Endodermal cell (in vitro differentiated cells): ENCODE measurements around the gene AFF1. TPM values are rescaled to one million over a fixed set of nuclear protein-coding genes. Genes with fewer than 3 reads are reported as not detected.

Source experiments
- DNase-seq: peaks from one replicate; pipeline ENCODE4 v3.0.0-alpha.2; 2017
- H3K27ac ChIP-seq: 2 replicates; pipeline ENCODE4 v1.5.1; 2013; ENCODE audit warnings: mild to moderate bottlenecking, low read depth, low read length, moderate library complexity
- H3K27me3 ChIP-seq: 2 replicates; pipeline ENCODE4 v1.6.1; 2013; ENCODE audit warnings: mild to moderate bottlenecking, low read length, moderate library complexity; ENCODE audit not compliant: insufficient read depth, control insufficient read depth, poor library complexity, severe bottlenecking
- H3K36me3 ChIP-seq: 2 replicates; pipeline ENCODE4 v1.7.0; 2013; ENCODE audit warnings: mild to moderate bottlenecking, low read length, moderate library complexity; ENCODE audit not compliant: control insufficient read depth, insufficient read depth
- H3K4me1 ChIP-seq: one replicate; pipeline ENCODE4 v1.7.0; 2013; ENCODE audit warnings: low read length; ENCODE audit not compliant: control insufficient read depth, insufficient read depth
- H3K4me3 ChIP-seq: 2 replicates; pipeline ENCODE4 v1.5.1; 2013; ENCODE audit warnings: mild to moderate bottlenecking, low read length, moderate library complexity
- H3K9ac ChIP-seq: 2 replicates; pipeline ENCODE4 v1.6.1; 2013; ENCODE audit warnings: mild to moderate bottlenecking, low read length, moderate library complexity; ENCODE audit not compliant: poor library complexity, severe bottlenecking; ENCODE audit errors: extremely low read depth
- H3K9me3 ChIP-seq: 2 replicates; pipeline ENCODE4 v1.6.1; 2013; ENCODE audit warnings: mild to moderate bottlenecking, low read length, moderate library complexity; ENCODE audit not compliant: control insufficient read depth
- H3K27ac Mint-ChIP-seq: 2 replicates; pipeline ENCODE4 v1.8.0; 2020; ENCODE audit warnings: mixed read lengths
- H3K27me3 Mint-ChIP-seq: 2 replicates; pipeline ENCODE4 v1.8.0; 2021; ENCODE audit warnings: mild to moderate bottlenecking, mixed read lengths; ENCODE audit not compliant: insufficient read depth
- H3K36me3 Mint-ChIP-seq: 2 replicates; pipeline ENCODE4 v1.8.0; 2020; ENCODE audit warnings: low read depth, mixed read lengths
- H3K4me1 Mint-ChIP-seq: 2 replicates; pipeline ENCODE4 v1.8.0; 2020; ENCODE audit warnings: mixed read lengths
- H3K4me3 Mint-ChIP-seq: 2 replicates; pipeline ENCODE4 v1.8.0; 2020; ENCODE audit warnings: mild to moderate bottlenecking, moderate library complexity, mixed read lengths
- H3K9me3 Mint-ChIP-seq: 2 replicates; pipeline ENCODE4 v1.8.0; 2020; ENCODE audit warnings: mild to moderate bottlenecking, mixed read lengths
- WGBS, 2 experiments: methylation state at CpG; one replicate each; pipeline versions ENCODE4 v1.1.5 to v1.1.7; 2013; ENCODE audit warnings: missing lambda C conversion rate in 2 of 2, mixed read lengths in 1 of 2; ENCODE audit not compliant: insufficient coverage in 1 of 2, insufficient read length in 1 of 2; 5-methylcytosine and 5-hydroxymethylcytosine counted together
- total RNA-seq, 2 donors: library from RNA; stranded (reverse); fragmentation: NEBNext Ultra II Directional in 1 of 2; extraction: Animal tissue kit (Norgen Biotek cat#: 25700) in 1 of 2; gene quantifications; 2 replicates in 1 of 2; 3 replicates in 1 of 2; pipeline ENCODE4 v1.2.1, GENCODE V29; 2021
- TF ChIP-seq, protein P1 (sequence below): fragments of 200-600 bp; sonication (generic); conservative IDR thresholded peaks from 2 replicates; pipeline ENCODE4 v1.5.0; 2021; ENCODE audit warnings: antibody characterized with exemption, mild to moderate bottlenecking

The AFF1 gene
- total RNA-seq, 2 donors from 2014 or later, result 134 to 171 TPM

DNA sequence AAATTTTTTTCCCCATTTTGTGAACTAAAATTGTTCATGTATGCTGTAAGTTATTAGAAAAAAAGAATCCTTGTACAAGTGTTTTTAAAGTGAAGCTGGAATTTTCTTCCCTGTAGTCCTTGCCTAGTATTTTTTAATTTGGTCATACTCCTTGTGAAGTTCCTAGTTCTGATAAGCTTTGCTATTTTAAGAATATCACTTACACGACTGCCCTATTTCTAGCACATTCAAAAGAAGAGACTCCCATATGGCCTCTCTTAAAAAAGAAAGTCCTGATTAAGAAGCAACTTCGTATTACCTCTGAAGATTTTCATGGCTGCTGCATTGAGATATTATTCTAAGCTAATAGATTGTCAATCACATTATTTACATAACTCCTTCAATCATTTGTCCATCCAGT is 198.4 kb downstream of the AFF1 start:
- Histone ChIP-seq H3K9ac (no peak overlapping the region), H3K27ac (no peak overlapping the region), H3K9me3 (peaks cover 5% of the 10 kb centered on the region), H3K4me3 (no peak overlapping the region), H3K27me3 (no peaks in the 10 kb centered on the region), H3K36me3 (peaks cover 100% of the 10 kb centered on the region), H3K4me1 (no peaks in the 10 kb centered on the region)
- H3K36me3 Mint-ChIP-seq, result peaks cover 93% of the 10 kb centered on the region
- DNase-seq, result no peak
- H3K4me1 Mint-ChIP-seq, result peaks cover 19% of the 10 kb centered on the region
- peaks cover 3% of the 10 kb centered on the region for H3K9me3 Mint-ChIP-seq
- no peak overlapping the region for H3K4me3 Mint-ChIP-seq
- TF ChIP-seq, protein P1, sequence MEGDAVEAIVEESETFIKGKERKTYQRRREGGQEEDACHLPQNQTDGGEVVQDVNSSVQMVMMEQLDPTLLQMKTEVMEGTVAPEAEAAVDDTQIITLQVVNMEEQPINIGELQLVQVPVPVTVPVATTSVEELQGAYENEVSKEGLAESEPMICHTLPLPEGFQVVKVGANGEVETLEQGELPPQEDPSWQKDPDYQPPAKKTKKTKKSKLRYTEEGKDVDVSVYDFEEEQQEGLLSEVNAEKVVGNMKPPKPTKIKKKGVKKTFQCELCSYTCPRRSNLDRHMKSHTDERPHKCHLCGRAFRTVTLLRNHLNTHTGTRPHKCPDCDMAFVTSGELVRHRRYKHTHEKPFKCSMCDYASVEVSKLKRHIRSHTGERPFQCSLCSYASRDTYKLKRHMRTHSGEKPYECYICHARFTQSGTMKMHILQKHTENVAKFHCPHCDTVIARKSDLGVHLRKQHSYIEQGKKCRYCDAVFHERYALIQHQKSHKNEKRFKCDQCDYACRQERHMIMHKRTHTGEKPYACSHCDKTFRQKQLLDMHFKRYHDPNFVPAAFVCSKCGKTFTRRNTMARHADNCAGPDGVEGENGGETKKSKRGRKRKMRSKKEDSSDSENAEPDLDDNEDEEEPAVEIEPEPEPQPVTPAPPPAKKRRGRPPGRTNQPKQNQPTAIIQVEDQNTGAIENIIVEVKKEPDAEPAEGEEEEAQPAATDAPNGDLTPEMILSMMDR, result no peak
- 100% methylated on average over 1 to 2 of the region's 2 CpGs for WGBS, 2 experiments
- H3K27me3 Mint-ChIP-seq, result no peaks in the 10 kb centered on the region
- H3K27ac Mint-ChIP-seq, result no peak overlapping the region

DNA sequence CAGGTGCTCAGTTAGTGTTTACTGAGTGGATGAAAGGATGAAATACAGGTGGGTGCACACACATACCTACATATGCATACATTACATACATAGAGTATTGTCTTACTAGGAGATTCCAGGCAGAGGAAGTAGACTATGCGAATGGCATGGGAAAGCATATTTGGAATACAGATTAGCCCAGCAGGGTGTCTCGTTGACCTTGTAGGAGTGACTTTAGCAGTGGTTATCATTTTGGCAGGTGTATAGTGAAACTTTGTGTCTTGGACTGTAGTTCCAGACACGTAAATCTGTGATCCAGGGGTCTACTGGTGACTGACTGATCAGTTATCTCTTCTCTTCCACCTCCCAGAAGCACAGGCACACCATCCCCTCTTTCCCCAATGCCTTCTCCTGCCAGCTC is 199.3 kb downstream of the AFF1 start:
- H3K36me3 Mint-ChIP-seq, result peaks cover 92% of the 10 kb centered on the region

DNA sequence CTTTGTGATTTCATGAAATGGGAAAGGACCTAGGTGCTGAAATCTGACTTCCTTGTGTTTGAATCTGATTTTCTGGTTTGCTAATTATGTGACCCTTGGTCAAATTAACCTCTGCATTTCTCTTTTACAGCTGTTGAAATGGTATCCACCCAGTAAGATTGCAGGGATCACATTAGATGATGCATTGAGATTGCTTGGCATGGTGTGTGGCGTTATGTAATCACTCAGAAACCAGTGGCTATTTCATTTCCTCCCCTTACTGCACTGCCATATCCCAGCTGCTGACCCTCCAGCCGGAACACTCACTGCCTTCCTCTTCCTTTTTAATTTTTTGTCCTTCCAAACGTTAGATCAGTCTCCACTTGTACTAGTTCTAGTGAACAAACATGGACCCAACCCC is 206.6 kb downstream of the AFF1 start:
- WGBS, 2 experiments, result 87 to 94% methylated on average over 2 to 3 of the region's 3 CpGs
- Histone ChIP-seq H3K9ac (no peak overlapping the region), H3K36me3 (peaks cover 85% of the 10 kb centered on the region), H3K27ac (no peak overlapping the region), H3K9me3 (no peaks in the 10 kb centered on the region), H3K4me1 (no peaks in the 10 kb centered on the region), H3K27me3 (no peaks in the 10 kb centered on the region), H3K4me3 (no peak overlapping the region)
- H3K36me3 Mint-ChIP-seq, result peaks cover 86% of the 10 kb centered on the region
- no peaks in the 10 kb centered on the region for H3K9me3 Mint-ChIP-seq
- H3K27ac Mint-ChIP-seq, result no peak overlapping the region
- H3K4me1 Mint-ChIP-seq, result no peaks in the 10 kb centered on the region
- TF ChIP-seq, protein P1, result no peak
- no peak overlapping the region for H3K4me3 Mint-ChIP-seq
- no peaks in the 10 kb centered on the region for H3K27me3 Mint-ChIP-seq
- DNase-seq, result no peak

More for the DNA sequence above, 199.3 kb downstream of the AFF1 start:
- Histone ChIP-seq H3K4me3 (no peak overlapping the region), H3K4me1 (no peaks in the 10 kb centered on the region), H3K9ac (no peak overlapping the region), H3K27me3 (no peaks in the 10 kb centered on the region), H3K36me3 (peaks cover 100% of the 10 kb centered on the region), H3K9me3 (peaks cover 5% of the 10 kb centered on the region), H3K27ac (no peak overlapping the region)
- Mint-ChIP-seq H3K4me1 (peaks cover 19% of the 10 kb centered on the region), H3K27ac (no peak overlapping the region), H3K4me3 (no peak overlapping the region), H3K9me3 (peaks cover 3% of the 10 kb centered on the region), H3K27me3 (no peaks in the 10 kb centered on the region)
- DNase-seq, result no peak
- TF ChIP-seq, protein P1, result no peak
- WGBS, 2 experiments, result 76 to 100% methylated on average over 2 to 3 of the region's 3 CpGs
